Activated CD8-positive, alpha-beta T cell treated with anti-CD3 and anti-CD28 coated beads for 36 hours (primary cell): ENCODE data around the gene WWC1. TPM values are rescaled to one million over a fixed set of nuclear protein-coding genes. Genes with fewer than 3 reads are reported as not detected.

ENCODE experiments used
- ATAC-seq: fragments of 200-7000 bp; cut with Tn5 transposase; one replicate; pipeline ENCODE4 v1.10.0; 2021; ENCODE audit warnings: mild to moderate bottlenecking, moderate library complexity
- CTCF ChIA-PET: fragments of 350-600 bp; sonication (Branson Sonifier 250); formaldehyde crosslinking; loops from one replicate; lab custom pipeline; 2021; ENCODE audit warnings: antibody characterized with exemption; lab: Charles Lee
- POLR2A ChIA-PET: fragments of 350-600 bp; sonication (Branson Sonifier 250); formaldehyde crosslinking; loops from one replicate; lab custom pipeline; 2021; ENCODE audit warnings: antibody characterized with exemption; lab: Charles Lee
- DNase-seq: peaks from one replicate; pipeline ENCODE4 v3.0.0-alpha.2; 2020
- H3K27ac Mint-ChIP-seq: one replicate; pipeline ENCODE4 v1.8.0; 2021; ENCODE audit warnings: mild to moderate bottlenecking, mixed read lengths
- H3K27me3 Mint-ChIP-seq: one replicate; pipeline ENCODE4 v1.8.0; 2021; ENCODE audit warnings: mixed read lengths
- H3K36me3 Mint-ChIP-seq: one replicate; pipeline ENCODE4 v1.8.0; 2021; ENCODE audit warnings: low read depth, mixed read lengths
- H3K4me1 Mint-ChIP-seq: one replicate; pipeline ENCODE4 v1.8.0; 2021; ENCODE audit warnings: low read depth, mixed read lengths
- H3K4me3 Mint-ChIP-seq: one replicate; pipeline ENCODE4 v1.8.0; 2021; ENCODE audit warnings: mild to moderate bottlenecking, moderate library complexity, mixed read lengths
- H3K9me3 Mint-ChIP-seq: one replicate; pipeline ENCODE4 v1.8.0; 2021; ENCODE audit warnings: mixed read lengths
- intact Hi-C: fragments of 100-400 bp; cut with micrococcal nuclease; formaldehyde crosslinking; loops from one replicate; pipeline ENCODE4 v1.10.0; 2022
- total RNA-seq, 2 experiments: library from RNA; stranded (reverse); gene quantifications; one replicate each; pipeline ENCODE4 v1.2.3, GENCODE V29; 2021
- TF ChIP-seq, protein P1 (sequence below): fragments of 200-600 bp; IDR thresholded peaks from one replicate; pipeline ENCODE4 v1.8.0; 2022; ENCODE audit warnings: antibody characterized with exemption, mild to moderate bottlenecking

Gene WWC1
- total RNA-seq, 2 experiments from 2014 or later = 0.45 to 0.47 TPM

DNA sequence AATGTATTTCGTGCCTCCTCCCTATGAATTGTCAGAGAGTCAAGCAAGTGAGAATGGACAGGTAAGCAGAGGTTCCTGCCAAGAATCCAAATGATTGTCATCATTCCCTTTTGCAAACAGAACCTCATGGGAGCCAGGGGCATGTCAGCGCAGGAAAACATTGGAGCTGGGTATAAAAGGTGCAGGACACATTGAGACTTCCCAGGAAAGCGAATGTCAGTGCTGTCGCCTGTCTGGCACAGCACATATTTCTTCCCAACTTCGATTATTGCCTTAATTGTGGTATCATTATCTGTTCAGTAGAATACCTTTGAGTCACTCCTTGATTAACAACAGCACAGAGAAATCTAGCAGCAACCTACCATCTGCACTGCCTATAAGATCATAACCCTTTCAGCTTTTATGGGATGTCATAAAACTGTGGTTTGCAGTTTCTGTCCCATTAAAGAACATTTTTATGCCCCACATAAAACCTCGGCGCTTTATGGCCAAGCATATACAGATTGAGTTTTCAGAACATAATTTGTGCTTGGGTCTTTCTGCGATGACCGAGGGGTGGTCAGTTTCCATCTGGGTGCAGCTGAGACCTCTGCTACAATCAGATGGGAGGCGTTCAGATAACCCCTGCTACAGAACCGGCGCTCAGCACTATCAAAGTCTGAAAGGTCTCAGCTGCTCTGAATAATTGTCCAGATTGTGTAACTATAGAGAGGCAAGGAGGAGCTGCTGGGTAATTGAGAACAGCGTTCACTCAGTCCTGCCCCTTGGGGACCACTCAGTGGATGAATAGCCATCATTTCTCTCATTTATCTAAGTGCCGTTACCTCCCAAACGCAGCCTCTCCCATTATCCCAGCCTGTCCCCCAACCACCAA lies 30.9 kb upstream of the WWC1 start:
- H3K4me3 Mint-ChIP-seq = no peak overlapping the region
- POLR2A ChIA-PET = no interaction called here
- H3K36me3 Mint-ChIP-seq = no peaks in the 10 kb centered on the region
- no peaks in the 10 kb centered on the region for H3K4me1 Mint-ChIP-seq
- no peaks in the 10 kb centered on the region for H3K9me3 Mint-ChIP-seq
- intact Hi-C loops = loop anchor here (10.0 kb wide), 1 partner anchor 224 kb away; the partner anchor contains the start of gene RARS1
- CTCF ChIA-PET = no interaction called here
- peaks cover 3% of the 10 kb centered on the region for H3K27me3 Mint-ChIP-seq
- TF ChIP-seq, protein P1, sequence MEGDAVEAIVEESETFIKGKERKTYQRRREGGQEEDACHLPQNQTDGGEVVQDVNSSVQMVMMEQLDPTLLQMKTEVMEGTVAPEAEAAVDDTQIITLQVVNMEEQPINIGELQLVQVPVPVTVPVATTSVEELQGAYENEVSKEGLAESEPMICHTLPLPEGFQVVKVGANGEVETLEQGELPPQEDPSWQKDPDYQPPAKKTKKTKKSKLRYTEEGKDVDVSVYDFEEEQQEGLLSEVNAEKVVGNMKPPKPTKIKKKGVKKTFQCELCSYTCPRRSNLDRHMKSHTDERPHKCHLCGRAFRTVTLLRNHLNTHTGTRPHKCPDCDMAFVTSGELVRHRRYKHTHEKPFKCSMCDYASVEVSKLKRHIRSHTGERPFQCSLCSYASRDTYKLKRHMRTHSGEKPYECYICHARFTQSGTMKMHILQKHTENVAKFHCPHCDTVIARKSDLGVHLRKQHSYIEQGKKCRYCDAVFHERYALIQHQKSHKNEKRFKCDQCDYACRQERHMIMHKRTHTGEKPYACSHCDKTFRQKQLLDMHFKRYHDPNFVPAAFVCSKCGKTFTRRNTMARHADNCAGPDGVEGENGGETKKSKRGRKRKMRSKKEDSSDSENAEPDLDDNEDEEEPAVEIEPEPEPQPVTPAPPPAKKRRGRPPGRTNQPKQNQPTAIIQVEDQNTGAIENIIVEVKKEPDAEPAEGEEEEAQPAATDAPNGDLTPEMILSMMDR = no peak
- DNase-seq = no peak
- no peak for ATAC-seq
- H3K27ac Mint-ChIP-seq = no peak overlapping the region

DNA sequence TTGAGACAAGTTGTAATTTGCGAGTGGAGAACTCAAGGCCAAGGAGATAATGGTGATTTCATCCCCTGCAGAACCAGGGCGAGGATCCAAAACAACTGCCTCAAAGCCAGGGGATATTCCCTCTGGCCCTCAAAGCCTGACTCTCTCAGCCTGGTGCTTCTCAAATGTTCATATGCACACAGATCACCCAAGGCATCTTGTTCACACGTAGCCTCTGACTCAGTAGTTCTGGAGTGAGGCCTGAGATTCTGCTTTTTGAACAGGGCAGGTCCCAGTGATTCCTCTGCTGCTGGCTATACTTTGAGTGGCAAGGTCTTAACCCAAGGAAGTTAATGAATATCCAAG lies 30.2 kb upstream of the WWC1 start:
- Mint-ChIP-seq H3K27me3 (peaks cover 3% of the 10 kb centered on the region), H3K36me3 (no peaks in the 10 kb centered on the region), H3K9me3 (no peaks in the 10 kb centered on the region), H3K4me1 (no peaks in the 10 kb centered on the region), H3K27ac (no peak overlapping the region), H3K4me3 (no peak overlapping the region)
- no peak for ATAC-seq
- DNase-seq = no peak
- intact Hi-C loops = loop anchor here (10.0 kb wide), 1 partner anchor 224 kb away; the partner anchor contains the start of gene RARS1
- TF ChIP-seq, protein P1 = no peak
- POLR2A ChIA-PET = no interaction called here
- CTCF ChIA-PET = no interaction called here

DNA sequence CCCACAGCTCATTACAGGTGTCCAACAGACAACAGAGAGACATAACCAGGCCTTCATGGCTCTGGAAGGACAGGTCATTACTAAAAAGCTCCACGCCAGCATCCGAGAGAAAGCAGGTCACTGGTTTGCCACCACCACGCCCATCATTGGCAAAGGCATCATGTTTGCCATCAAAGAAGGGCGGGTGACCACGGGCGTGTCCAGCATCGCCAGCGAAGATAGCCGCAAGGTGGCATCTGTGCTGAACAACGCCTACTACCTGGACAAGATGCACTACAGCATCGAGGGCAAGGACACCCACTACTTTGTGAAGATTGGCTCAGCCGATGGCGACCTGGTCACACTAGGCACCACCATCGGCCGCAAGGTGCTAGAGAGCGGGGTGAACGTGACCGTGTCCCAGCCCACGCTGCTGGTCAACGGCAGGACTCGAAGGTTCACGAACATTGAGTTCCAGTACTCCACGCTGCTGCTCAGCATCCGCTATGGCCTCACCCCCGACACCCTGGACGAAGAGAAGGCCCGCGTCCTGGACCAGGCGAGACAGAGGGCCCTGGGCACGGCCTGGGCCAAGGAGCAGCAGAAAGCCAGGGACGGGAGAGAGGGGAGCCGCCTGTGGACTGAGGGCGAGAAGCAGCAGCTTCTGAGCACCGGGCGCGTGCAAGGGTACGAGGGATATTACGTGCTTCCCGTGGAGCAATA lies 29.3 kb upstream of the WWC1 start:
- no peaks in the 10 kb centered on the region for H3K4me1 Mint-ChIP-seq
- H3K9me3 Mint-ChIP-seq = no peaks in the 10 kb centered on the region
- DNase-seq (no peak), ATAC-seq (no peak)
- no peaks in the 10 kb centered on the region for H3K36me3 Mint-ChIP-seq
- peaks cover 4% of the 10 kb centered on the region for H3K27me3 Mint-ChIP-seq
- POLR2A ChIA-PET = interaction anchor here (0.5 kb wide), 1 partner anchor 29 kb away, joined by 3 read pairs; no protein-coding TSS in a partner anchor
- no peak overlapping the region for H3K27ac Mint-ChIP-seq
- TF ChIP-seq, protein P1 = no peak
- CTCF ChIA-PET = no interaction called here
- no peak overlapping the region for H3K4me3 Mint-ChIP-seq
- intact Hi-C loops = loop anchor here (10.0 kb wide), 1 partner anchor 223 kb away; the partner anchor contains the start of gene RARS1

DNA sequence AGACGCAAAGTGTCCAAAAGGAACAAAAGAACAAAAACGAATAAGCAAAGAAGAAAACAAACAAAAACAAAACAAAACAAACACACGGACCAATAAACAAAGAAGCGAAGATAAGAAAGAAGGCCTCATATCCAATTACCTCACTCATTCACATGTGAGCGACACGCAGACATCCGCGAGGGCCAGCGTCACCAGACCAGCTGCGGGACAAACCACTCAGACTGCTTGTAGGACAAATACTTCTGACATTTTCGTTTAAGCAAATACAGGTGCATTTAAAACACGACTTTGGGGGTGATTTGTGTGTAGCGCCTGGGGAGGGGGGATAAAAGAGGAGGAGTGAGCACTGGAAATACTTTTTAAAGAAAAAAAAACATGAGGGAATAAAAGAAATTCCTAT lies 28.3 kb upstream of the WWC1 start:
- DNase-seq (no peak), ATAC-seq (no peak)
- Mint-ChIP-seq H3K27me3 (peaks cover 1% of the 10 kb centered on the region), H3K4me3 (no peak overlapping the region), H3K9me3 (no peaks in the 10 kb centered on the region), H3K27ac (no peak overlapping the region), H3K36me3 (no peaks in the 10 kb centered on the region), H3K4me1 (no peaks in the 10 kb centered on the region)
- intact Hi-C loops = loop anchor here (10.0 kb wide), 1 partner anchor 222 kb away; the partner anchor contains the start of gene RARS1
- TF ChIP-seq, protein P1 = no peak
- ChIA-PET POLR2A (no interaction called here), CTCF (no interaction called here)
